CD4-positive, alpha-beta T cell treated with Interleukin-21 for 1 hour (primary cell): Measurements from ENCODE around the gene CREB3L1.

ENCODE experiments used
- DNase-seq: peaks from one replicate; pipeline ENCODE4 v3.0.0-alpha.2; 2020

The CREB3L1 gene

GRCh38 chr11:46347637-46348311 is 70.3 kb downstream of the CREB3L1 start:
- DNase-seq = no peak

- peak; percentile 74 for DNase-seq
Measured at GRCh38 chr11:46348566-46349401, 71.3 kb downstream of the CREB3L1 start.

DNA sequence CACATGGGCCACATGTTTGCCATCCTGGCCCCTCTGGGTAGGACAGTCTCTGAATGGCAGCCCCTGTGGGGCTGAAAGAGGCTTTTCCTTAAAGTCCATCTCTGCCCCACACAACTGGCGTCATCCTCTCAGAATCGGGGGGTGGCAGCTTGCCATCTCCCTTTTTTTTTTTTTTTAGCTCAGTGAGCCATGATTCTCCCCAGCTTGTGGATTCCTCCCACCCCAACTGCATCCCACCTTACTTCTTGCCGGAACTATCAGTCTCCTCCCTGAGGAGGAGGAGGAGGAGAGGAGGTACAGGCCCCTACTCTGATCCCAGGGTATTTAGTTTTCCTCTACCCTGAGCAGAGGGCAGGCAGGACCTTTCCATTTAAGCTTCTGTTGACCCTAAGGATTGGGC is 73.2 kb downstream of the CREB3L1 start:
- DNase-seq = no peak

GRCh38 chr11:46351148-46351547 is 73.7 kb downstream of the CREB3L1 start:
- no peak for DNase-seq

DNA sequence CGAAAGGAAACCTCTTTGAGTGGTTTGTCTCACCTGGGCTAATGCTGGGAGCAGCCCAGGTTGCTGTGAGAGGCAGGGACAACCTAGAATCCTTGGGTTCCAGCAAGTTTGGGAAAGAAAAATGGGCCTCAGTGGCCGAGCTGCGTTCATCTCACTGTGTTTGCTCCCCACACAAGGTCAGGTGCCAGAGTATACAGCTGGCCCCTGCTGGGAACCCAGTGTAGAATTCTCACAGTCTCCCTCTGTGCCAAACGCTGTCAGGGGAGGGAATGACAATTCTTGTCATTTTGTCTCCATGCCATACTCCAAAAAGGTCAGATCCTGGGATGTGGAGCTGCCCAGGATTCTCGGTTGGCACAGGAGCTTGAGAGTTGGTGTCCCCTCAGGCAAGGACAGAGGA is 74.1 kb downstream of the CREB3L1 start:
- no peak for DNase-seq

DNA sequence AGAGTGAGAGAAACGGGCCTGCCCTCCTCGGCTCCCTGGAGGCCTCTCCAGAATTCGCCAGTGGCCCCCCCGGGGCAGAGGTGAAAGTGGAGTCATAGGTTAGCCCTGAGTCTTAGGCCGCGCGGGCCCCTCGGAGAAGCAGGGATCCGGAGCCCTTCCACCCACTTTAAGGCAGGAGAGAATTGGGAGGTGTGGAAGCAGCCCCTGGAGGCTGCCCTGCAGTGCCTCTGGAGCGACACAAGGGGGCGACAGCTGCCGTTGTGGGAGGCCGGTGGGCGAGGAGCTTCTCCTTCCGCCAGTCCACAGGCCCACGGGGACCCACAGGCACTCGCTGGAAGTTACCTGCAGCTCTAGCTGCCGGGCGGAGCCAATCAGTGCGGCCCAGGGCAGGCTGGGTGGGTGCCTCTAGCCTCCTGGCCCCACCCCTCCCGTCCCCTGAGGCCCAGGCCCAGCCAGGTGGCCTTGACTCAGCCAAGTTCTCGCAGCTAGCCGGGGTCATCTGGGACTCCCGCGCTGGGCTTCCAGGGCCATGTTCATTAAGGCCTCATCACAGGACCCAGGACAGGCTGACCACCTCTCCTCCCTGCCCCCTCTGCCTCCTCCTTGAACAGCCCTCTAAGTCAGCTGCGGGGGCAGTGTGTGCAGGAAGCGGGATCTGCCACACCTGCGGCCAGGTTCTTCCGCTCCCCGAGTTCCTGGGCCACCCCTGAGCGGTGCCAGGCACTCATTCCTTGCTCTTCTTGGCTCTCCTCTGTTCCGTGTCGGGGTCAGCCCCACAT is 74.8 kb downstream of the CREB3L1 start:
- DNase-seq = peak; percentile 88

DNA sequence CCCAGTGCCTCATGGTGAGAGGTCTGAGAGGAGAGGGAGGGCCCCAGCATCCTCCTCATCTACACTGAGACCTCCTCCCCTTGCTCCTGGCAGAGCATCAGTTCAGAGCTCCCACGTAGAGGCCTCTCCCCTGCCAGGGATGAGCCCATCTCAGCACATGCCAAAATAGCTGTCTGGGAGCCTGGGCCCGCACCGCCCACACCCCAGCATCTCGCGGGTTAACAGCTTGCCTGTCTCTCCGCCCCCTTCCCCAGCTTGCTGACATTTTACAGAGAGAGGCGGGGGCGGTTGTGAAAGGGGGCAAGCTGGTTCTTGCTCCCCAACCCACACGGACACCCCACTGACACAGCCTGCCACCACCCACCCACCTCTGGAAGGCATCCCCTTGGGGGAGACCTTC is 76.2 kb downstream of the CREB3L1 start:
- DNase-seq = no peak

GRCh38 chr11:46356924-46357482 is 79.5 kb downstream of the CREB3L1 start:
- DNase-seq = no peak

GRCh38 chr11:46357483-46357936 is 80.0 kb downstream of the CREB3L1 start:
- DNase-seq = no peak

DNA sequence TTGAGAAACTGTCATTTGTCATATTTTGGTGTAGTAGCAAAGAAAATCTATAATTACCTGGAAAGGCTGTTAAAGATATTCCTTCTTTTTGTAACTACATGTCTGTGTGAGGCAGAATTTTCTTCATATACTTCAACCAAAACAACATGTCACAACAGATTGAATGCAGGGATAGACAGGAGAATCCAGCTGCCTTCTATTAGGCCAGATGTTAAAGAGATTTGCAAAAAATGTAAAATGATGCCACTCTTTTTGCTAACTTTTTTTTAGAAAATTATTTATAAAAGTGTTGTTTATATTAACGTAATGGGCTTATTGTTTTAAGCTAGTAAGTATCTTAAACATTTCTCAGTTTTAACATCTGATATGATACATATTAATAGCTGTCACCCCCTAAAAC is 82.5 kb downstream of the CREB3L1 start:
- no peak for DNase-seq

DNA sequence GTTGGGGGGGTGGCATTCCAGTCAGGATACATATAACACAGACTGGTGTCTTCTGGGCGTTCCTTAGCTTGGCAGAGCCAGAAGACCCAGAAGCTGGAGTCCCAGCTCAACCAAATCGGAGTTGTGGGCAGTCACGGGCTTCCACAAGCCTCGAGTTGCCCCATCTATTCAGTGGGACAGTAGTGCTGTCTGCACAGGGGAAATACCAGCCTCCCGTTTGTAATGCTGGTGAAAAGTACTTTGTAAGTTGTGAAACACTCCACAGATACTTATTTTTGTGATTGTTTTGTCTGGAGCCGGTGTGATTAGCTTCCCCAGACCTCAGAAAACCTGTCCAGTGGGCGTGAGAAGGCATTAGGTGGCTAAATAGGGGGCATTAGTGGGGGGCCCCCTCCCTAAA is 83.4 kb downstream of the CREB3L1 start:
- DNase-seq = no peak

- DNase-seq = peak; percentile 66
Measured at GRCh38 chr11:46361283-46362155, 84.1 kb downstream of the CREB3L1 start.

DNA sequence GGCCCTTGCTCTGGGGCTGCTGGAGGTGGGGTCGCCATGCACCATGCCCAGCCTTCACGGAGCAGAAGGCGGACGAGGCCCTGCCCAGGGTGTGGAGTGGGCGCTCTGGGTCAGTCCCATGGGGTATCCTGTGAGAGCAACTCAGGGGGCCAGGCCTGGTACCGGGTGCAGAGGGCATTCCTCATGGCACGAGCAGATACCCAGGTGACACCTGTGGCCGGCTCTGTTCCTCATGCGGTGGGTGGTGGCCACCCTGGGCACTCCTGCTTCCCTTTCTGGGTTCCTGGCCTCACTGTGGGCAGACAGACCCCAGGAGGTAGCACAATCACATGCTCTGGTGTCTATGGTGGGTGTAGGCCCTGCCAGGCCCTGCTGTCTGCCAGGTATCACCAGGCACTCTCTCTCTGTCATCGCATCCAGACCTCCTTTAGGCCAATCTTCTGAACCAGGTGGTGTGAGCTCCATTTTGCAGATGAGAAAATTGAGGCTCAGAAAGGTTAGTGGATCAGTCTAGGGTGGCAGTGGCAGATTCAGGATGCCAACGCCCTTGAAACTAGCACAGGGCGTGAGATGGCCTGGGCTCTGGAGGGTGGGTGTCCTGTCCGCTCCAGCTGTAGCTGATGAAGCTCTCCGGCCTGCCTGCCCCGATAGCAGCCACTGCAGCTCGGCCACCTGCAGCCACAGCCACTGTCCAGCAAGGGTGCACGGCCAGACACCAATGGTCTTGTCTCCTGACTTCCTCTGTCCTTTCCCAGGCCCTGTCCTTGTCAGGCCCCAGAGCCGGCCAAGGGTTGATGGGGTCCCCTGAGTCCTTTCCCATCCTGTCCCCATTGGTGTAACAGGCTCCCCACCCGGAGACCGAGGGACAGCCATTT is 84.9 kb downstream of the CREB3L1 start:
- DNase-seq = no peak

- no peak for DNase-seq
Measured at GRCh38 chr11:46363031-46363407, 85.6 kb downstream of the CREB3L1 start.

GRCh38 chr11:46363455-46364005 is 86.1 kb downstream of the CREB3L1 start:
- DNase-seq = no peak

GRCh38 chr11:46364056-46364455 is 86.6 kb downstream of the CREB3L1 start:
- DNase-seq = no peak

DNA sequence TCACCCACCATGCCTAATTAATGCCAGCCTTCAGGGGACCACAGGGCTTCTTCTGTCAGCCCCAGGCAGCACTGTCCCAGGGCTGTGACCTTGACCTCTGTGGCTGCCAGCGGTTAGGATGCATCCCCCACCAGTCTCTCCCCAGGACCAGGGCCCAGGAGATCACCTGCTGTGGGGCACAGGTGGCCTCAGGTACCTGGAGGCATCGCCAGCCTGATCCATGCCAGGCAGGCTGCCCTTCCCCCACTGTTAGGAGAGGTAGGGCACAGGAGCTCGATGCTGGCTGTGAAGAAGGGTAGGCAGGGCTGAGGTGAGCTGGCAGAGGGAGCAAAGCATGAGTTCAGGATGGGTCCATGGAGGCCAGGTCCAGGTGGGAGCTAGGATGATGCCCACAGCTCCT is 87.3 kb downstream of the CREB3L1 start:
- DNase-seq = no peak

GRCh38 chr11:46366260-46366659 is 88.8 kb downstream of the CREB3L1 start:
- DNase-seq = no peak

- DNase-seq = no peak
Measured at GRCh38 chr11:46366661-46367161, 89.2 kb downstream of the CREB3L1 start.

- DNase-seq = peak; percentile 79
Measured at GRCh38 chr11:46367244-46367915, 89.9 kb downstream of the CREB3L1 start.
